GM19463 (cell line): ENCODE measurements around the gene RADIL.

Source experiments
- ATAC-seq: cut with Tn5 transposase; IDR thresholded peaks from one replicate; pipeline ENCODE4 v1.9.1; 2021; ENCODE audit warnings: mild to moderate bottlenecking, moderate library complexity; ENCODE audit not compliant: unreplicated experiment

Gene RADIL

DNA sequence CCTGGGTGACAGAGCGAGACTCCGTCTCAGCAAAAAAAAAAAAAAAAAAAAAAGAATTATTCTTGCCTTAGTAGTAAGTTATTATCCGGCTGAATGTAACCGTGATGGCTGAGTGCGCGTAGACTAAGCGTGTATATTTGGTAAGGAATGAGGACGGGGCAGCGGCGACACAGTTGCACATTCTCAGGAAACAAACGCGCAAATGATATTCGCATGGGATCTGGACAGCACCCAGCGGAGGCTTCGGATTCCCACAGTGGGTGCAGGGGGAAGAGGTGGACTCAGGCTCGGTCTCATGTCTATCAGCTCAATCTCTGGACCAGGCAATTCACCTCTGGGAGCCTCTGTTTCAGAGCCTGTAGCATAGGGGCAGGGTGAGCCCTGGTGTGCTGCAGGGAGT is 50.8 kb downstream of the RADIL start:
- ATAC-seq: no peak

DNA sequence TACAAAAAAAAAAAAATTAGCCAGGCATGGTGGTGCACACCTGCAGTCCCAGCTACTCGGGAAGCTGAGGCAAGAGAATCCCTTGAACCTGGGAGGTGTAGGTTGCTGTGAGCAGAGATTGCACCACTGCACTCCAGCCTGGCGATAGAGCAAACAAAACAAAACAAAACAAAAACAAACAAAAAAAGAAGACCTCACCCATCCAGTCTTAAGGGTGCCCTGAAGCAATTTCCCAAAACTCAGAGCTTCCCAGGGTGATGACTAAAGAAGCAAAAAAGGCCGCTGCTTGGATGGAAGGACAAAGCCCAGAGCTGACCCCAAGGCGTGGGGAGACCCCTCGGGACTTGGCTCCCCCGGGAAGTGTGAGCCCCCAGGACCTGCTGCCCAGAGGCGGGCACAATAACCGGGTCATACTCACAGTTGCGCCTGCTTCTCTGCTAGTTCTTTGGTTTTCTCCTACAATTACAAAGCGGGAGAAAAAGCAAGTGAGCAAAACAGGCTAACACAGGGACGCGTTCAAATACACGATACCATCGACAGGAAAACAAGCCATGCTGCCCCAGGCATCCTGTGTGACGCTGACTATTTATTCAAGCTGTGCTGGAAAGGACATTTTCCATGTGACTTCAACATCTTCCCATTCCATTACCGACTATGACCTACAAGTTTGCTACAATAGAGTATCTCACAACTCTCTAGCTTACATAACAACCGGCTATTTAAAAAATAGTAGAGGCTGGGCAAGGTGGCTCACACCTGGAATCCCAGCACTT is 51.6 kb downstream of the RADIL start:
- ATAC-seq: no peak

DNA sequence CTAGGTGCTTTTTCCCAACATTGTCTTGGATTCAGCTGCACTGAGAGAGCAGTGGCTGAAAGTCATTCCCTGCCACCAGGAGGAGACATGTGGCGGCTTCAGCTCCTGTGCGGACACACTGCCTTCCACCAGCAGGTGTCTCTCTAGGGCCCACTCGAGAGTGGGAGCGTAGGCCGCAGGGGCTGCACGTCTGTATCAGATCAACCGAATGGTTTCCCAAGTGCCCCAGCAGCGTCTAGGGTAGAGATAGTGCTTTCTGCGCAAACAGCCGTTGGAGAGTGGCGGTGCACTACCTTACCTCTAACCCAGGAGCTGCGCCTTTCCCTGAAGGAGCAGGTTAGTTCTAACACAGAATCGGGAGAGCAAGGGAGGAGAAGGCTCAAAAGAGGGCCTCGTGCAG is 53.3 kb downstream of the RADIL start:
- peak; percentile 60 for ATAC-seq

DNA sequence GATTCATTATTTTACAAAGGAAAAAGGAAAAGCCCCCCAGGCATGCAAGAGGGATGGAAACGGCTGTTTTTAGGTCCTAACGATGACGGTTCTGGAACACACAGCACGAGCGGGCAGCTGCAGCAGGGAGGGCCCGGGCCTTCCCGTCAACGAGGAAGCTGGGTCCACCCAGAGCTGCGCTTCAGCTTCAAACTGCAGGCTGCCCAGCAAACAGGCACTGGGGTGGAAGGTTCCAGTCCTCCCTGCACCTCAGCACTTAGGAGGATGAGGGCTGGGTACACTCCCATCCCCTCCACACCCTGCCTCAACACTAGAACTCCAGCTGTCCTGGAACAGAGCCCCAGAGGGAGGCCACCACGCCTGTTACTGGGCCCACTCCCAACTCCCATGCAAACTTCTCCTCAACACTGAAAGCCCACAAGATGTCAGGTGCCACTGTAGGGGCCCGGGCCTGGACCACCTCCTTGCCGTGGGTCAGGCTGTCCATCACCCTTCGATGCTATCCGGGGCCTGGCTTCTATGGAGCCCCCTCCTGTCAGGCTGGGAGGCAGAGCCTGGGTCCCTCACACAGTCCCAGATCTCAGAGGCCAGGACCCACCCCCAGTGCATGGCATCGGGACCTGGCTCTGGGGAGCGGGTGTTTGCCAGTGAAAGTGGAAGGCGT is 54.7 kb downstream of the RADIL start:
- ATAC-seq: no peak

DNA sequence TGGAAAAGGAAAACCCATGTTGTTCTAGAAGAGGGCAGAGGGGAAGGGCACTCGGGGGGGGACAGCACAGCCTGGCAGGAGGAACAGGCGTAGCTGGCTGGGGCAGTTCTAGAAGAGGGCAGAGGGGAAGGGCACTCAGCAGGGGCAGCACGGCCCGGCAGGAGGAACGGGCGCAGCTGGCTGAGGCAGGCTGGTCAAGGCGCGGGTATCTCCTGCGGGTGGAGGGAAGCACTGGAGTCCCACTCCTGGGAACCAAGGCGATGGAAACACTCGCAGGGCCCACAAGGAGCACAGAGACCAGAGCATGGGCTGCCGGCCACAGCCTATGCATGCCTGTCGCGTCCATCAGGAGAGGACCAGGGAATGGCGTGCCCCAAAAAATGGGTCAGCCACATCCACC is 58.4 kb downstream of the RADIL start:
- ATAC-seq: no peak

DNA sequence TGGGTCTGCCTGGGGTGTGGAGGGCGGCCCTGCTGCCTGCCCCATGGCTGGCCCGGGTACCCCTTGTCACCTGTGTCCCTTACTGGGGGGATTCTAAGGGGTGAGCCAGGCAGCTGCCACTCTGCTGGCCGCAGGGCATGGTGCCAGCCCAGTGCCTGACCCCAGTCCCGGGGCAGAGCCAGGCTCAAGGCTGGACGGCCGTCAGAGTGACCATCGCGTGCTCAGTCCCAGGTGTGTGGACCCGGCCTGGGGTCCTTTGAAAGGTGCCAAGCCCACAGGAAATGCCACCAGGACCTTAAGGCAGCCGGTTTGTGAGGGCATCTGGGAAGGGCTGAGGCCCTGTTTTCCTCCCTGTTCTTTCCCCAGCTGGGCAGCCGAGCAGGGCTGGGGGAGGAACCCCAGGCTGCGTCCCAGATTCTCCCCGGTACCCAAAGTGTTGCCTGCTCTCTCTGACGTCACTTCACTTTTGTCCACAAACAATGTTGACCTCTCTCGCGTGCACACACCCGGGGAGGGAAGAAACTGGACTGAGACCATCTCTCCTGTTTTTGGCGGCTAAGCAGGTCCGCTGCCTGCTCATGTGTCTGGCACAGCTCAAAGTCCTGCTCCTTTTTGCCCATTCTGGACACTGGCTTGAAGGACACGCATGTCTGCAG is 59.3 kb downstream of the RADIL start:
- no peak for ATAC-seq

DNA sequence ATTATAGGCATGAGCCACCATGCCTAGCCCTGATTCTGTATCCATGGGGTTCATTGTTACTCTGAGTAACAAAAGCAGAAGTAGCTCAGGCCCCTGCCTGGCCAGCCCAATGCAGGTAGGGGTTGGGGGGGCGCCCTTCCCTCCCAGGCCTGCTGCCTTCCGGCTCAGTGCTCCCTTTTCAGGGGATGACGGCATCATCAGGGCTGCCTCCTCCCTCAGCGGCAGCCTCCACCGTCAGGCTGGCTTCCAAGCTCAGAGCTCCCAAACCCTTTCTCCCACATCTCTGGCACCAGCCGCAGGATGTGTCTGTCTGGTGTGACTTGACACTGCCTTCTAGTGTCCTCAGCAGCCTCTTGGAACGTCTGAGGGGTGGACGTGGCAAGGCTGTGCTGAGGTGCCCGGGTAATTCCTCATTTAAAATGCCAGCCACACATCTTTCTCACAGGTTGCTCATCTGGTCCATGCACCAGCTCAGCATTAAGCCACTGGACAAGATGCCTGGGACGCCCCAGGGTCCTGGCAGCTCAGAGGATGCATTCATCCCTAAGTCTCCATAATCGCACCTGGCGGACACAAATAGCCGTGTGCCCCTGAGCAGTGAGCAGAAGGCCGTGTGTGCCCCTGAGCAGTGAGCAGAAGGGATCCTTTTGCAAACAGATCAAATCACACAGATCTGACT is 59.9 kb downstream of the RADIL start:
- ATAC-seq: no peak

DNA sequence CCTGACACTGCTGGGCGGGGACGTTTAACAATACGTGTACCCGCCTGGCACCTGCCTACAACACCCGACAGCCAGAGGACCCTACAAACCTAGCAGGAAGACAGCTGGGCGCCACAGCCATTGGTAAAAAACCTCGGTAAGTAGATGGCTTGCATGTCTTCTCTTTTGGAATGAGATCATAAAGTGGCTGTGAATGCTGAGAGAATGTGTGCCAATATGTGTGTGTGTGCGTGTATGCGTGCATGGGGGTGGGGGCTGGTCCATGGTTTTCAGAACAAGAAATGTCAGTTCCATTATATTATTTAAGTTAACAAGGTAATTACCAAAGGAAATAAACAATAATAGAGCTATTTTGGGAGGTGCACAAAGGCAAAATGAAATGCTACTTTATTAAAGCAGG is 60.8 kb downstream of the RADIL start:
- no peak for ATAC-seq

DNA sequence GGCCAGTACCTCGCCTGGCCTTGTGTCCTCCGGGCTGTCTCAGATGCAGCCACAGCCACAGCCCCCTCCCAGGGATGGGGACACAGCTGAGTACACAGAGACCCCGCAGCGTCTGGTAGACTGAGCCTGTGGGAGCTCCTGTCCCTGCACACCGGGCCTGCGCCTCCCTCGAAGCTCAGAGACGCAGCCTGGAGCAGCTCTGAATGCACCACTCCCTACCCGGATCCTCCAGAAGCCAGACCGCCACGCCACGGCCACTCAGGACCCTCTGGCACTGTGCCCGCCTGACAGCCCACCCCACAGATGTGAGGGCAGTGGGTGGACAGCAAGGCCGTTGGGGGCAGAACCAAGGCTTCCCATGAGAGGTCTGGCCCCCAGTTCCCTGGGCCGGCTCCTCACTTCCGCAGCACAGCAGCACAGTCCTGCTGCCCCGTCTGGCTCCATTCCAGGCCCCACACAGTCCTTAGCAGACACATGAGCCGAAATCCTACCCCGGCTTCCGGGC is 62.5 kb downstream of the RADIL start:
- no peak for ATAC-seq

DNA sequence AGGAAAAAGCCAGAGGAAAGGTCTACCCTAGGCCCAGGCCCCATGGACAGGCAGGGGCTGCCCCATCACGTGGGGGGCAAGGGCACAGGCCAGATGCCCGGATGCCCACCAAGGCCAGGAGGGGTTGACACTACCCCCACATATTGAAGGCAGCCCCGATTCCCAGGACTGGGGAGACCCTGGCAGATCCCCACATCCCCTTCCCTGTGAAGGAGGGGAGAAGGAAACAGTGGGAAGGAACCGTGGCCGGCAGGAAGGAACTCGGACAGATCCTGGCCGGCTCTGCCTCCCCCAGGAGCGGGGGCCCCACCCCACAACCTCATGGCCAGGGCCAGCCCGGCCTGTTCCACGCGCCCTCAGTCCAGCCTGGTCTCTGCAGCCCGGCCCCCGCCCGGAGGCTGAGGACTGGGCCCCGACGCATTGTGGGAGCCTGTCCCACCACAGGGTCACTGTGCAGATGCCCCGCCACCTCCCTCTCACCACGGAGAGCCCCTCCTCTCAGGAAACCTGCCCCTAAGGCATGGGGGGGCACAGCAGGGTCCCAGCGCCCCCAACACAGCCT is 63.0 kb downstream of the RADIL start:
- no peak for ATAC-seq

DNA sequence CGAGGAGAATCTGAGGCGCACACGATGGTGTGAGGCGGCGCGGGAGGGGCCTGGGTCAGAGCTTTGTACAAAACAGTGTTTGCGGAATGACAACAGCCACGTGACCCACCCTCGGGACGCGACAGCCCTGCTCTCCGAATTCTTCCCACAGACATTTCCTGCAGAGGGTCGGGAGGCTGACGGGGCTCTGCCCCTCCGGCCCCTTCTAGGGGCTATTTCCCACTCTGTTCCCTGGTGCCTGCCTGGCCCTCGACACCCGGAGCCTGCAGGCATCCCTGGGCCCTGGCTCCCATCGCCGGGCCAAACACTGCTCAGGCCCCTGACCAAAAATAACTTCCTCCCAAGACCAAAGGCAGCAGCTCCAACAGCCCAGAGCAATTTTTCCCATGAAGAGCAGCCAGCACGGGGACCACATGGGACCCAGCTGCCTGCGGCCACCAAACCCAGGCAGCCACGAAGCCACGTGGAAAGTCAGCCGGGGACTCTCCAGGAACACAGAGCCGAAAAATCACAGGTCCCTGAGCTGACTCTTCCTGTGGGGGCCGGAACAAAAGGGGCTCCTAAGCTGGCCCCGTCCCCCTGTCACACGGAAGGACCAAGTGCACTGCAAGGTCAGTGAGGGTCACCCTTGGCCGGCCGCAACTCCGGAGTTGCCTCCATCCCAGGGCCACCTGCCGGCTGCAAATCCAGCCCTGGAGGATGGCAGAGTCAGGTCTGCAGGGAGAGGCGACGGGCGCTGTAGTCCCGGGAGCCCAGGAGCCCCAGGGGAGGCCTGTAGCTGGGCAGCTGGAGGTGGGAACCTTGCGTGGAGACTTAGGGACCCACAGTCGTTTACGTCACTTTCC is 63.7 kb downstream of the RADIL start:
- ATAC-seq: no peak

DNA sequence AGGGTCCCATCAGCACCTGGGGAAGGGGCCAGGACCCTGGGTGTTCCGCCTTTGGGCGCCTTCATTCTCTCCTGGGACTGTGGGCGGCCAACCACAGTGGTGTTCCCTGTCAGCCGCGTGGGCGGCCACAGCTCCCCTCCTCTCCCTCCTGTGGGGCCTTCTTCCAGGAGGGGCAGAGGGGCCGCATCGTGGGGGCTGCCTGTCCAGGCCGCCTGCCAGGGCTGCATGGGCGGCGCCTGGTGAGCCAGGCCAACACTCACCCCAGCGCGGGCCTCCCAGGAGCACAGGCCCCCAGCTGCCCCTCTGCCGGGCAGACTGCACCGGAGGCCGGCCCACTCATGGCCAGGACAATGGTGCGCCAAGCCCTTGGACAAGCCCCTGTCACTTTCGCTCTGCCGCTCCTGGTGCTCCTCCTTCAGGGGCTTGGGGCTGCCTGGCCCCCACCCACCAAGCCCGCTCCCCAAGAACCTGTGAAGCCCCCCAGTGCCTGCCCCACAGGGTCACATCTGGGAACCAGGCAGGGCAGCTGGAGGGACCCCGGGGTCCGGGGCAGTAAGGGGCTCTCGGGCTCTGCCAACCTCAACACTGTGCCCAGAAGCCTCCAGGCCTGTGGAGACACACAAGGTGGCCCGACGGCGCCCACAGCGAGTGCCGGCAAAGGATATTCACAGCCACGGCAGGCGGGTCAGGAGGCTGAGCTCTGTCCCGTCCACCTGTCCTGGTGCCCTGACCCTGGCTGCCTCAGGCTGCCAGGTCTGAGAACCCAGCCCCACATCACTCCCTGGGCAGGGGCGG is 65.3 kb downstream of the RADIL start:
- no peak for ATAC-seq

DNA sequence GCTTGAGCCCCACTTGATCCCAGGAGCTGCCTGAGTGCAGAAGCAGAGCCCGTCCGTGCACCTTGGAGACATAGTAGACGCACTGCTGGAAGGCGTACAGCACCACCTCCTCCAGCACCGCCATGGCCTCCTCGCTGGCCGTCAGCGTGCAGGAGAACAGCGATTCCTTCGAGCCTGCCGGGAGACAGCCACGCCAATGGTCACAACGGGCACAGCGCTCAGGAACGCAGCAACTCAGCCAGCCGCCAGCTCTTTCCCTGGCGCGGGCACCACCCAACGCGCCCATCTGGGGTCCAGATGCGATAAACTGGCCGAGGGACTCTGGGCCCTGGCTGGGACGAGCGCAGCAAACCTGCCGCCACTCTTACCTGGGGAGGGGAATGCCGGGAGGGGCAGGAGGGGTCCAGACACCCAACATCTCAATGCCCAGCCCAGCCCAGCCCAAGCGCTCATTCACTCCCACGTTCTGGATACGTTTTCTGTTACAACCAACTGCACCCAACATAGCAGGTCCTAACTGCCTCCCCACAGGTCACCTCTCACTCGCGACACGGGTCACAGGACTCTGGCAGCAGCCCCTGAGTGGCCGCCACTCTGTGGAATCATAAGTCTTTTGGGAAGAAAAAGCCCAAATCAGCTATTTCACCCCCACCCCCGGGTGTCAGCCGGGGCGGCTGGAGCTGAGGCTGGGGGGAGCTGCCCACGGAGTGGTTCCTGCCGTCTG is 66.2 kb downstream of the RADIL start:
- no peak for ATAC-seq

DNA sequence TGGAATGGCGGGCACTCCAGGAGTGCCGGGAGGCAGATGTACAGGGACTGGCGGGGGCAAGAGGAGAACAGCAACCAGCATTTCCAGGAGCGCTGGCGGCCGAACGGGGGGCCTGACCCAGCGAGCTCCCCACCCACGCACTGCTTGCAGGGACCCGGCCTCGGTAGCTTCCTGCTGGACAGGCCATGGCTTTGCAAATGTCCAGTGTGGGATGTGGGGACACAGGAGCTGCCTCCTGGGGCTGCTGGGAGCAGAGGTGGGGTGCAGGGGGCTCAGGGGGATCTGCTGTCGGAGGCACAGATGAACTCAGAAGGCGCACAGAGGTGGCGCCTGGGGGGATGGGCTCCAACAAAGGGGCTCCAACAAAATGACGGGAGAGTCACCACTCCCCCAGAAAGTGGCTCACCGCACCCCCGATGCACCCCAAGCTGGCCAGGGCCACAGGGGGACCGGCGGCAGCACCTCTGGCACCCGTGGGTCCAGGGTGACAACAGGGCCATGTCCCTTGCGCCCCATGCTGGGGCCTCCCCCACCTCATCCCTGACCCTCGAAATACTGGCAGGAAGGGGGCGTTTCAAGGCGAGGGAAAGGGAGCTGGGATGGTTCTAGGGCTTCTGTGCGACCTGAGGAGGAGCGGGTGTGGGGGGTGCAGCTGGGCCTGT is 67.0 kb downstream of the RADIL start:
- ATAC-seq: no peak

DNA sequence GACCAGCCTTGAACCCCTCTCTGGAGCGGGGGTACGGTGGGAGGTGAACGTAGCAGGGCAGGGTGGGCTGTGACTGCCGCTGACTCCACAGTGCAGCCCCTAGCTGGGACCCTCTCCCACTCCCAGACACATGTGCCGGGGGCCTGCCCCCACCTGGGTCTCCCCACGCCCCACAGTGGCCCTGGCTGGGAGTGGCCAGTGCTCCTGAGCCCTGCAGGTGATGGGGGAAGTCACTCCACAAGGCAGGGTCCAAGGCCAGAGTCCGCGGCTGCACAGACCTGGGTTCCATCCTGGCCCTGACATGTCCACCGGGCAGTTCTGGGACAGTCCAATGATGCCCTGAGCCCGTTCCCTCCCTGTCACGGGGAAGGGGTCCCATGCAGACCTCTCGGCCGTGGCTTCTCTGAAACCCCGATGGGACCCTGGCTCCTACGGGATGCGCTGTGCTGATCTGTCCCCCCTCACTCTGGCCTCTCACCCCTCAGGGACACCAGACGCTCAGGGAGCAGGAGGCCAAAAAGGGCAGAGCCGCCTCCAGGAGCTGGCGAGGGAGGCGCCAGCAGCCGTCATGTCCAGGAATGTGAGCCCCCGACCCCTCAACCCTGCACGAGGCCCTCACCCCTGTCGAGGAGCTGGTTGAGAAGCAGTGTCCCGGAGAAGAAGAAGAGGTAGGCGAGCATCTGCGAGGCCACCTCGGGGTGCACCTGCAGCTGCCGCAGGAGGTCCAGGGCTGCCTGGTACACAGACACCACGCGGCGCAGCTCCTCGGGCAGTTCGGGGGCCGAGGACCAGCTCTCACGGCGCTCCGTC is 67.7 kb downstream of the RADIL start:
- no peak for ATAC-seq

DNA sequence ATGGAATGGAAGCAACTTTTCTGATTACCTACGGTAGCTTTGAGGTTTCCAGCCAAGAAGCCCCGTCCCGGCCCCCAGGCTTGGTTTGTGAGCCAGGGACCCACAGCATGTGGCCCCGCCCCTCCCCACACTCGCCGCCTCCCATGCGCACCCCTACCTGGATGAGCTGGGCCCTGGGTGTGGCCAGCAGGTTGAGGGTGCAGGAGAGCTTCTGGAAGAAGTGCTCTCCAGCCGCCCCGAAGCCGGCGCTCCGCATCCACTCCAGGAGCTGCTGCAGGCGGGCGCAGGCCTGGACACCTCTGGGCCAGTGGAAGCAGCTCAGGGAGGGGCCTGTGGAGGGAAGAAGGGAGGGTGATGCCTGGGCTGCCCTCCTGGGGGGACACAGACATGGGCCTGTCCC is 68.4 kb downstream of the RADIL start:
- no peak for ATAC-seq

DNA sequence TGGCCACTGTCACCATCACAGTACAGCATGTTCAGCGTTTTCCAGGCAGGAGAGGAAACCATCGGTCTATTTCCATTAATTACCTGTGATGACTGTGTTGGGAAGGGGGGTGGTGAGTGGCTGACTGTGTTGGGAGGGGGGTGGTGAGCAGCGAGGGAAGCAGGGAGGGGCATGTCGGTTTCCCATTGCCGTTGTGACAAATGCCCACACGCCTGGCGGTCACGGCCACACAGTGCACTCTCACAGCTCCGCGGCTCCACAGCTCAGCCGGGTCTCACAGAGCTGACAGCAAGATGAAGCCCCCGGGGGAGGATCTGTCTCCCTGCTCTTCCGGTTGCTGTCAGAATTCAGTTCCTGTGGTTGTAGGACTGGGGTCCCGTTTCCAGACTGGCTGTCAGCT is 69.1 kb downstream of the RADIL start:
- ATAC-seq: no peak
